Hepatic stellate cell (primary cell): ENCODE data around the gene SURF4.
"Not testable (repeated sequence)": the region's sequence is repeated elsewhere in the genome, so short reads cannot be mapped to it uniquely, and the experiment has no call there.

Experiments used
- DNase-seq: peaks from one replicate; pipeline ENCODE4 v3.0.0; 2011; ENCODE audit warnings: low spot score

Gene SURF4

DNA sequence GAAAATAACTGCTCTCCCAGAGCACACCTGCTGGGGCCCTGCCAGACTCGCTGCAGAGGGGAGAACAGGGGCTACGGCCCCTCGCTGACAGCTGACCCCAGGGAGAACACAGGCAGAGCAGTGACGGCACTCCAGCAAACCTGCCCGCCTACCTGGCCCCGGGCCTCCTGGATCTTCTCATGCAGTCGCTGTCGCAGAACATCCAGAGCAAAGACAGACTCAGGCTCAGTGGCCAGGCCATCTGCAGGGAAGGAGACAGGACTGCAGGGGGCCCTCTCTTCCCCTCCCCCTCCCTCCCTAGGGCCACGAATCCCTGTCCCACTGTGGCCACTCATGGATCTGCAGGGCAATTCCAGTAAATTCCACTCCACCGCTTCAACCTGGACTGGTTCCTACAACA is 42.3 kb downstream of the SURF4 start:
- no peak for DNase-seq

- DNase-seq, result no peak
Observed at GRCh38 chr9:133333011-133333410, 42.8 kb downstream of the SURF4 start.

- no peak for DNase-seq
Observed at GRCh38 chr9:133332381-133332730, 43.5 kb downstream of the SURF4 start.

GRCh38 chr9:133331641-133332380 is 44.0 kb downstream of the SURF4 start:
- no peak for DNase-seq

- no peak for DNase-seq
Observed at GRCh38 chr9:133331221-133331620, 44.6 kb downstream of the SURF4 start.

GRCh38 chr9:133329306-133330156 is 46.3 kb downstream of the SURF4 start:
- DNase-seq, result not testable (repeated sequence)

DNA sequence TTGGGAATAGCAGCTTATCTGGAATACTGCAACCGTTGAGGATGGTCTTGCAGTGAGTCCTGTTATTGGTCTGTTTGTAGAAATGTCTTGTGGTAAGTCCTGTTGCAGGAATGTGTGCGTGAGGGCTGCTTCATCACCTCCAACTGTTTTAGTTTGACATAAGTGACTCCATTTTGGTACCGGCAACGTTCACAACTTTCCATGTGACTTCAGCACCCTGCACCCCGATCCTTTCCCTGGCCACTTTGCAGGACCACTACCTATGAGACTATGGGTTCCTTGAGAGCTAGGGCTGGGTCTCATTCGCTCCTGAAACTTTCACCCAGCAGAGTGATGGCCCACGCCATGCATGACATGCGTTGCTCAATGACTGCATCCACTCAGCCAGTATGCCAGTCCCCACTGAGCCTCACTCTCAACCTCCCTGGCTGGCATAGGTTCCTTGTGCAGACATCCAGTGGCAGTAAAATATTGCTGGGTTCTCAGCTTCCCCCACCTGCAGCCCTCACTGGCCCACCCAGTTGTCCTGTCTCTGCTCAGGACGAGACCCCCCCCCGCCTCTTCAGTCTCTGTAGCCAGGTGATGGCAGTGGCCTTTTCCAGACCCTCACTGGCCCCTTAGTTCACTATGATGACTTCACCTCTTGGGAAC is 47.9 kb downstream of the SURF4 start:
- no peak for DNase-seq

GRCh38 chr9:133327021-133327420 is 48.8 kb downstream of the SURF4 start:
- not testable (repeated sequence) for DNase-seq

- no peak for DNase-seq
Observed at GRCh38 chr9:133323991-133324703, 51.7 kb downstream of the SURF4 start.

DNA sequence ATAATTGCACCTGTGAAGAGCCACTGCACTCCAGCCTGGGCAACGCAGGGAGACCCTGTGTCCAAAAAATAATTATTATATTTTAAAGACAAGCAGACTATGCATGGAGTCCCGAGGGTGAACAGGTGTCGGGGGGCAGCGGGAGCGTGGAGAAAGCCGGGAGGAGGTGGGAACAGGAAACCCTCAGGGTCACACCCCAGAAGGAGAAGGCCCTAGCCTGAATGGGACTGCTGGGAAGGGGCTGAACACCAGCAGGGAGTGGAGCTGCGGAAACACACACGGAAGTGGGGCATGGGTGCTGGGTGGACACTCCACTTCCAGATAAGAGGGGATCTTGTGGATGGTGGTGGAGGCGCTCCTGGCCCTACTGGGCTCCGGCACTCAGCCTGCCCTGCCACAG is 52.6 kb downstream of the SURF4 start:
- DNase-seq, result no peak

DNA sequence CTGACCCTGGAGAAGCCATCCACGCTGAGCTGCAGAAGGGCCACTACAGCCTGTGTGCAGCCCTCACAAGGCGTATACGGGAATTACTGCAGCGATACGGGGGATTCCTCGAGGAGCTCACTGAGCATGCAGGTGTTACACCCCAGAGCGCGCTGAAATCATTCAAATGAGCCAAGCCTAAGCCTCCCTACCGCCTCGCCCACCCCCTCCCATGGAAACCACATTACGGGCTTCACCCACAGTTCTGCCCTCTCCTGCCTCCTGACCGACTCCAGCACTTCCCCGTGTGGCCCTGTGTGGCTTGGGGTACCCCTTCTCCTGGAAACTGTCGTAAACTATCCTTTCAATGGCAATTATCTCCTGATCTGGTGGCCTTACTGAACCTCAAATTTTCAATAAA is 53.2 kb downstream of the SURF4 start:
- no peak for DNase-seq

GRCh38 chr9:133321411-133321935 is 54.4 kb downstream of the SURF4 start:
- DNase-seq, result no peak

GRCh38 chr9:133320421-133320881 is 55.4 kb downstream of the SURF4 start:
- DNase-seq, result no peak

- not testable (repeated sequence) for DNase-seq
Observed at GRCh38 chr9:133317551-133317950, 58.3 kb downstream of the SURF4 start.

DNA sequence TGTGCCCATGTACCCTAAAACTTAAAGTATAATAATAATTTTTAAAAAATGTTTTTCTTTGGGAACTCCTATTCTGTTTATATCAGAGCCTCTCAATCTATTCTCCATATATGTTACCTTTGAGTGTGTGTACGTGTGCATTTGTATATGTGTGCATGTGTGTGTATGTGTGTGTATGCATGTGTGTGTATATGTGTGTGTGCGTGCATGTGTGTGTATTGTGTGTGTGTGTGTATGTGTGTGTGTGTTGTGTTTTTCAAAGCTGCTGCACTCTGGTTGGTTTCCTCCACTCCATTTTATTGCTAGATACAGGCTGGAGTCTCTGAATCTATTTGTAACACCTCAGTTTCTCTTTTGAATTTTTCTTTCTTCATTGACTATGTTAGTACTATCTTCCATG is 59.9 kb downstream of the SURF4 start:
- no peak for DNase-seq
